Renal pelvis (tissue), 4 donors: ENCODE data around the gene CILP. TPM values are rescaled to one million over a fixed set of nuclear protein-coding genes. Genes with fewer than 3 reads are reported as not detected.

Source experiments
- DNase-seq: peaks from one replicate; pipeline ENCODE4 v3.0.0-alpha.2; 2013
- polyA plus RNA-seq, 3 donors: library from polyadenylated mRNA; unstranded; fragments of 120-200 nt; gene quantifications; one replicate each; pipeline ENCODE4 v1.2.1, GENCODE V29; 2013; ENCODE audit not compliant: insufficient read length in 3 of 3

The CILP gene
- polyA plus RNA-seq, 3 donors: 3.2 to 4.4 (median 3.4) TPM

- no peak for DNase-seq
These were observed 48.2 kb downstream of the CILP start for GRCh38 chr15:65163041-65163440.

GRCh38 chr15:65156692-65157091 is 54.6 kb downstream of the CILP start:
- no peak for DNase-seq

GRCh38 chr15:65154720-65155119 is 56.6 kb downstream of the CILP start:
- no peak for DNase-seq

- DNase-seq: no peak
These were observed 63.4 kb downstream of the CILP start for GRCh38 chr15:65147902-65148301.

- DNase-seq: no peak
These were observed 64.8 kb downstream of the CILP start for GRCh38 chr15:65146438-65146837.

Other genes starting within 250 kb of the CILP start
- 100 to 1,000 TPM; 103 to 115 (median 105) TPM for gene SPG21, start 221.6 kb downstream of the CILP start, polyA plus RNA-seq
- 10 to 100 TPM; 11.7 to 16.9 (median 15.8) TPM for gene MTFMT, start 181.8 kb downstream of the CILP start, polyA plus RNA-seq
- 10 to 100 TPM; 10.5 to 14.1 (median 13.3) TPM for gene SLC51B, start 166.1 kb downstream of the CILP start, polyA plus RNA-seq
- 1 to 10 TPM; 6.2 to 8.2 (median 7.2) TPM for gene RASL12, start 143.5 kb downstream of the CILP start, polyA plus RNA-seq
- under 1 TPM in 2 of 3 donors, not detected in 1; 0.07 to 0.09 TPM for gene KBTBD13, start 134.7 kb downstream of the CILP start, polyA plus RNA-seq
- 1 to 10 TPM; 4.3 to 9.8 (median 8.7) TPM for gene UBAP1L, start 96.3 kb downstream of the CILP start, polyA plus RNA-seq
- 10 to 100 TPM; 28.4 to 35.4 (median 28.6) TPM for gene PDCD7, start 77.7 kb downstream of the CILP start, polyA plus RNA-seq
- gene CLPX, start 26.1 kb downstream of the CILP start, polyA plus RNA-seq: 10 to 100 TPM; 62.2 to 78.9 (median 75.9) TPM
- gene PARP16, start 75.4 kb upstream of the CILP start, polyA plus RNA-seq: 10 to 100 TPM; 17.2 to 17.7 (median 17.4) TPM
- gene RNU5A-1, start 84.6 kb upstream of the CILP start, polyA plus RNA-seq: not detected
- not detected for gene RNU5B-1, start 93.2 kb upstream of the CILP start, polyA plus RNA-seq
- 10 to 100 TPM in 1 of 3 donors, 1 to 10 TPM in 2; 7.7 to 10.6 (median 9.6) TPM for gene IGDCC3, start 166.5 kb upstream of the CILP start, polyA plus RNA-seq
- 10 to 100 TPM; 11.5 to 12.7 (median 12.4) TPM for gene IGDCC4, start 211.5 kb upstream of the CILP start, polyA plus RNA-seq